NCI-H524 (cell line): Measurements from ENCODE around the gene POFUT2.

ENCODE experiments used
- DNase-seq, 2 experiments: peaks; one replicate each; lab custom pipeline; 2025; lab: John Stamatoyannopoulos, UW

POFUT2 gene, protein sequence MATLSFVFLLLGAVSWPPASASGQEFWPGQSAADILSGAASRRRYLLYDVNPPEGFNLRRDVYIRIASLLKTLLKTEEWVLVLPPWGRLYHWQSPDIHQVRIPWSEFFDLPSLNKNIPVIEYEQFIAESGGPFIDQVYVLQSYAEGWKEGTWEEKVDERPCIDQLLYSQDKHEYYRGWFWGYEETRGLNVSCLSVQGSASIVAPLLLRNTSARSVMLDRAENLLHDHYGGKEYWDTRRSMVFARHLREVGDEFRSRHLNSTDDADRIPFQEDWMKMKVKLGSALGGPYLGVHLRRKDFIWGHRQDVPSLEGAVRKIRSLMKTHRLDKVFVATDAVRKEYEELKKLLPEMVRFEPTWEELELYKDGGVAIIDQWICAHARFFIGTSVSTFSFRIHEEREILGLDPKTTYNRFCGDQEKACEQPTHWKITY

DNA sequence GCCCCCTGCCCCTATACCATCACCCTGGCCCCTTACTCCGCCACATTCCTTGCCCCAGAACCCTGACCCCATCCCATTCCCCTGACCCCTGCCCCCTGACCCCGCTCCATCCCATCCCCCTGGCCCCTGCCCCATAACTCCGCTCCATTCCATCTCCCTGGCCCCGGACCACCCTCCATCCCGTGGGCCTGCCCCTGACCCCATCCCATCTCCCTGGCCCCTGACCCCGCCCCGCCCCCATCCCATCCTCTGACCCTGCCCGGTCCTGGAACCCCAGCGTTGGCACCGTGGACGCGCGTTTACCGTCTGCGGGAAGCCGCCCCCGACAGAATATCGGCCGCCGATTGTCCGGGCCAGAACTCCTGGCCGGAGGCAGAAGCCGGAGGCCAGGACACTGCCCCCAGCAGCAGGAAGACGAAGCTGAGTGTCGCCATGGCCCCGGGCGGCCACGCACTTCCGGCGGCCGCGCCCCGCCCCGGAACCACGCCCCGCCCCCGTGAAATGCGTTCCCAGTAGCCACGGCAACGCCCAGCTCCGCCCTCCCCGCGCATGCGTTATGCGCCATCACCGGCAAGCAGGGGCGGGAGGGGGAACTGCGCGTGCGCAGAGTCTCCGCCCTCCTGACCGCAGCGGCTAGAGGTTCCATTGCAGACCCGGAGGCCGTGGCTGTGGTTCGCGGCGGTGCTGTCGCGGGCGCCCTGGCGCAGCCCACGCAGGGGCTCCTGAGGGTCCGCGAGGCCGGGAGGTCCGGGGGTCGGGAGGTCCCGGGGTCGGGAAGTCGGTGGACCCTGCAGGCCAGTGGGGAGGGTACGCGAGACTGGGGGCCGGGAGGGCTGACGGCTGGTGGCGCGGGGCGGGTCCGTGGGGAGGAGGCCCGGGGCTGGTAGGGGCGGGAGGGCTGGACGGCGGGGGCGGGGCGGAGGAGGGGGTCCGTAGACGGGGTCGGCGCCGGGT lies at the start of gene POFUT2:
Gene POFUT2 (minus strand): TSS at position 458 of the 954 bp plus-strand sequence. CDS start 24 bp downstream, at position 434.
- peak; percentile 90 to 95 for DNase-seq

DNA sequence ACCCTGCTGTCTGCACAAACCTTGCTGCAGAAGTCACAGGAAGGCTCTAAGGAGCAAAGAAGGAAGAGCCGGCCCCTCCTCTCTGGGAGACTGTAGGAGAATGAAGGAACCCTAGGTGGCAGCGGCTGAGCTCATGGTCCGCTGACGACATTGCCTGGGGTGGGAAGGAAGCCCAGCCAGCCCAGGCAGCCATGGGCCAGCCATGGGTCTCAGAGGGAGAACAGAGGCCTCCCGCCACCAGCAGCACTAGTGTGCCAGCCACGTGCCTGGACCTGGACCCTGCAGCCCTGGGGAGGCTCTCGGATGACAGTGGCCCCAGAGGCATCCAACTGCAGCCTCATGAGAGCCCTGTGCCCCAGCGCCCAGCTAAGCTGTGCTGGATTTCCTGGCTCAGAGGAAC lies 49.2 kb upstream of the POFUT2 start:
- no peak for DNase-seq

DNA sequence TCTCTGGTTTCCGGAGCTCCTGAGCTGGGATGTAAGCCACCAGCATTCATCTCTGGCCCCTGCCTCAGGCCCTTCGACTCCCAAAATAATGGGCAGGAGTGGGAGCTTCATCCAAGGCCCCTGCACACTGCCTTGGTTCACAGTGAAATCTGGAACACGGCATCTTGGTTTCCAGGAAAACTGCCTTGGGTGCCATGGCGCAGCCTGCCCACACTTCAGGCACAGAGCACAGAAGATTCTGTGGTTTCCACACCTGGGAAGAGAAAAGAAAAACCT lies 48.8 kb upstream of the POFUT2 start:
- no peak for DNase-seq

- DNase-seq = no peak
These were observed 48.3 kb upstream of the POFUT2 start for GRCh38 chr21:45335761-45336534.

- DNase-seq = no peak
These were observed 47.6 kb upstream of the POFUT2 start for GRCh38 chr21:45335151-45335760.

GRCh38 chr21:45334591-45335081 lies 46.9 kb upstream of the POFUT2 start:
- DNase-seq = no peak

DNA sequence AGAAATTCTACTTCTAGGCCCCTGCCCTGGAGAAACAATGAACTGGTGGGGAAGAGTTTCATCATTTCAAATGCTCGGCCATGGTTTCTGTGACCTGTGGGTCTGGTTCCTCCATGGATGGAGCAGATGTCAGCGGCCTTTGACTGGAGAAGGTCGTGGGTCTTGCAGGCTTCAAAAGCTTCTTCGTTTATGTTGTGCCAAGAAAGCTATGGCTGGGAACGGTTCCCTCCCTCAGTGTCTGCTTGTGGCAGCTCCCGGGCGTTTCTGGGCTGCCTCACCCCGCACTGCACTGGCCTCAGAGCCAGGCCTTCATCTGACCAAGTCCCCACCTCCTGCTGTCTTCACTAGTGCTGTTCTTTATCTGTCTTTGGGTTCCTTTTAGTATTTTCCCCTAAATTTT lies 46.4 kb upstream of the POFUT2 start:
- DNase-seq = no peak

- no peak for DNase-seq
These were observed 46.0 kb upstream of the POFUT2 start for GRCh38 chr21:45333583-45334121.

- DNase-seq = peak; percentile 48 to 82
These were observed 45.4 kb upstream of the POFUT2 start for GRCh38 chr21:45332981-45333582.

DNA sequence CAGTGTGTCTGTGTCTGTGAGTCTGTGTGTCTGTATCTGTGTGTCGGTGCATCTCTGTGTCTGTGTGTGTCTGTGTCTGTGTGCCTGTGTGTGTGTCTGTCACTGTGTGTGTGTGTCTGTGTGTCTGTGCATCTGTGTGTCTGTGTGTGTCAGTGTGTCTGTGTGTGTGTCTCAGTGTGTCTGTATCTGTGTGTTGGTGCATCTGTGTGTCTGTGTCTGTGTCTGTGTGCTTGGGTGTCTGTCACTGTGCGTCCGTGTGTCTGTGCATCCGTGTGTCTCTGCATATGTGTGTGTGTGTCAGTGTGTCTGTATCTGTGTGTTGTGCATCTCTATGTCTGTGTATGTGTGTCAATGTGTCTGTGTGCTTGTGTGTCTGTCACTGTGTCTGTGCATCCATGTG lies 44.7 kb upstream of the POFUT2 start:
- no peak for DNase-seq

GRCh38 chr21:45331531-45332147 lies 43.9 kb upstream of the POFUT2 start:
- DNase-seq = no peak

DNA sequence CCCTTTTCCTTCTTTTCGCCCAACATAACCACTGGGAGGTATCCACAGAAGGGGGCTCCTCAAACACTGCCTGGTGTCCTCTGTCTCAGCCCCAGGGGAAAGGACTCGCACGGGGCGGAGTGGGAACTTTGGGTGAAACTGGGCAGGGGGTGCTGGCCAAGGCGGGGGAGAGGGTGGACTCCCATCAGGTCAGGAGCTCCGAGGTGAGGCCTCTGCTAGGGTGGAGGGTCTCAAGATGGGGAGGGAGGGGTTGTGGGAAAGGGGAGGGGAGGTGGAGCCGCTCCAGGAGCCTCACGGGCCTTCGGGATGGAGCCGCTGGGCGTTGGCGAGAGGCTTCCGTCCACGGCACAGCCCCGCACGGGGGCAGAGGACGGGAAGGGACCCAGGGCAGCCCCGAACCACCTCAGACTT lies 43.2 kb upstream of the POFUT2 start:
- DNase-seq = no peak

DNA sequence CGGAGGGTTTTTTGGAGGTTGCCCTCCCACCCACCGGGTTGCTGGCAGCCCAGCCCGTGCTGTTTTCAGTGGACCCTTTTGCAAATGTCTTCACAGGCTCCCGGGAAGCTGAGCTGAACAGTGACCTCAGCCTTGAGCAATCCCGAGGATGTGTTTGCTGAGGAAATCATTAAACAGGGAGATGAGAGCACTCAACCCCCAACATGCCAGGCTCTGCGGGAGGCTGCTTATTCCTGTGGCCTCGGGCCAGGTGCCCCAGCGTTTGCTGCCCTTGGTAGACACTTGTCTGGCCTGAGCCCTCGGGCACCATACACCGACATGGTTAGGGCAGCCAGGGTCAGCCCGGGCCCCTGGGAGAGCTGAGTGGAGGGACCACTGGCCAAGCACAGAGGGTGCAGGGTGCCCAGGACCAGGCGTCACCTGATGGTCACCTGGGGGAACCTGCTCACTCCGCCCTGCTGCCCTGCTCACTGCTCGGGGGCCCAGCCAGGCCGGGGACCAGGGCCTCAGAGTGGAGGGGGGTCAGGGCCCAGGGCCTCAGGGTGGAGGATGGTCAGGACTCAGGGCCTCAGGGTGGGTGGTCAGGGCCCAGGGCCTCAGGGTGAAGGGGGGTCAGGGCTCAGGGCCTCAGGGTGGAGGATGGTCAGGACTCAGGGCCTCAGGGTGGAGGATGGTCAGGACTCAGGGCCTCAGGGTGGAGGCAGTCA lies 42.5 kb upstream of the POFUT2 start:
- peak in 1 of 2 experiments; percentile 21 for DNase-seq

DNA sequence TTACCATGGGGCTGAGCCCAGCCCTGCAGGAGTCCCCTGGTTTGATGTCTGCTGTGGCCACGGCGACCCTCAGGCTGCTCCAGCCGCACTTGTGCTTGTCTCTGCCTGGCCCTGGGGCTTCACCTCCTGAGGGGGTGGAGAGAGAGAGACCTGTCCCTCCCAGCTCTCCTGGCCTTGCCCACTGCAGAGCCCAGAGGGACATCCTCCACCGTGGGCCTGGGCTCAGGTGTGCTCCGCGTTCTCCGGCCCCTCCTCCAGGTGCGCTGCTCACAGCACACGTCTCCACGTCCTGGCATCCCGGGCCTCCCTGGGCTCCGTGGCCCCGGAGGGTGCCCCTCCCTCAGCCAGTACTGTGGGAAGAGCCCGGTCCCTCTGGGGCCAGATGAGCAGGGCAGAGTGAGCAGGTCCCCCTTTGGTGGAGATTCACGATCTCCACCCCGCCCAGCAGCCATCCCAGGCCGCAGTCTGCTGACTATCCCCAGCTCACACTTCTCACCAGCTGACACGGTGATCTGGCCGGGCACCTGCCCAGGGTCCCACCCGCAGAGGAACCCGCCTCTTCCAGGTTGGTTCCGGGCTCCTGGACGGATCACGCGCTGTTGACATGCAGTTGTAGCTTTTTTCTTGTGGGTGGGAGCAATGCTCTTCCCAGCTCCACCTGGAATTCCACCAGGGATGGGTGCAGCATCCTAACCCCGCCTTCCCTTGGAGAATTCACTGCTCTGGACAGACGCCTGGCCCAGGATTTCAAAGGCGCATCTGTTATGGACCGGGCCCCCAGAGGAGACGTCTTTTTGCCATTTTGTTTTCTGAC lies 41.8 kb upstream of the POFUT2 start:
- DNase-seq = no peak

DNA sequence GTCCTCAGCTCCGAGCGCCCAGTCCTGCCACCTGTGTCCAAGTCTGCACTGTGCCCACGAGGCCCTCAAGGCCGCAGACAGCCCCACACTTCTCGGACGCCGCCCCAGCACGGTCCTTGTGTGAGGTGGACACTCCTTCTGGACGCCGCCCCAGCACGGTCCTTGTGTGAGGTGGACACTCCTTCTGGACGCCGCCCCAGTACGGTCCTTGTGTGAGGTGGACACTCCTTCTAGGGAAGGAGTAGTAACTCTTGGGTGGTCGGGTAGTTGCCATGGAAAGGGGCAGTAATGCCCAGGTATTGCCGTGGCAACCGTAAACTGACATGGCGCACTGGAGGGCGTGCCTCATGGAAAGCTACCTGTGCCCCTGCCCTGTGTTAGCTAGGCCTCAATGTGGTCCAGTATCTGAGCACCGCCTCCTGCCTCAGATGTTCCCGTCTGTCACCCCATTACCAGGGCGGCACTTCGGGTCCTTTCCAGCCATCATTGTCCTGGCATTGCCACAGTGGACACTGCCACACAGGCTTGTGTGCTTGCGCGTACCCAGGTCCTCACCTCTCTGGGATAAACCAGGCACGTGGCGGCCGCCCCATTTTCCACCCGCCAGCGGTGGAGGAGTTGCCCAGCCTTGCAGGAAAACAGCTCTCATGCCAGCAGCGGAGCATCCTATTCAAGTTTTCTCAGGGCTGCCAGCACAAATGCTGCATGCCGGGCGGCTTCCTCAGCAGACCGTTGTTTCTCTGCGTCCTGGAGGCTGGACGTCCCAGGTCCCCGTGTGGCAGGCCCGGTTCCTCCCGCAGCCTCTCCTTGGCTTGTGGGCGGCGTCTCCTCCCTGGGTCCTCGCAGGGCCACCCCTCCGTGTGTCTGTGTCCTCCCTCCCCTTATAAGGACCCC lies 40.8 kb upstream of the POFUT2 start:
- DNase-seq = no peak

DNA sequence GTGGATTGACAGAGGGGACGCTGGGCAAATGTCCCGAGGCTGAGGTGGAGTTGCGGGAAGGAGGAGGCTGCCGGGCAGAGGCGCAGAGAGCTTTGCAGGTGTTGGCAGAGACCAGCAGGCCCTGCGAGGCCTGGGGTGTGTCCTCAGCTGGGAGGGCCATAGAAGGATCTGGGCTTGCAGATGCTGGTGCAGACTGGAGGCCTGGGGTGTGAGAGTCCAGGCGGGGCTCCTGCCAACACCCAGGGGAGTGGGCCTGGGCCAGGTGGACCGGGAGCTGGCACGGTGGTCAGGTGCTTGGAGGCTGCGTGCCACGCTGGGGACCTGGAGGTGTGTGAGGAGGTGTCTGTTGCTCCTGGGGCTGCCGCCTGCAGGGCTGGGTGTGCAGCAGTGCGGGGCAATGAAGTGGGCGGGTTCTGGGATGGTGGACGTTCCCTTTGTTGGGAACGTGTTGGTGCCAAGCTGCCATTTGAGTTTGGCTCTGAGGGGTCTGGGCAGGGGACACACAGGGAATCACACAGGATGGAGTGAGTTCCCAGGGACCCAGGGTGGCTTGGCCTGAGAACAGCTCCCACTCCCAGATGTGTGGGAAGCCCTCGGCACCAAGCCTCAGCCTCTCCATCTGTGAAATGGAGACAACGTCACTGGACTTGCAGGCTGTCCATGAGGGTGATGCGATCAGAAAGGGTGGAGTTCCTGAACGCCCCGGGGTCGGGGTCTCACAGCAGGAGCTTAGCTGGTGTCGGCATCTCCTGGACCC lies 39.9 kb upstream of the POFUT2 start:
- no peak for DNase-seq

- DNase-seq = no peak
These were observed 39.3 kb upstream of the POFUT2 start for GRCh38 chr21:45326891-45327440.
